Measurements from ENCODE around the gene OR51D1. TPM values are rescaled to one million over a fixed set of nuclear protein-coding genes. Genes with fewer than 3 reads are reported as not detected.

The OR51D1 gene
- total and polyA plus RNA-seq, 9 of the 15 experiments (the other 6 are each of a cell fraction or from before 2014, with no cell fraction given) = not detected

DNA sequence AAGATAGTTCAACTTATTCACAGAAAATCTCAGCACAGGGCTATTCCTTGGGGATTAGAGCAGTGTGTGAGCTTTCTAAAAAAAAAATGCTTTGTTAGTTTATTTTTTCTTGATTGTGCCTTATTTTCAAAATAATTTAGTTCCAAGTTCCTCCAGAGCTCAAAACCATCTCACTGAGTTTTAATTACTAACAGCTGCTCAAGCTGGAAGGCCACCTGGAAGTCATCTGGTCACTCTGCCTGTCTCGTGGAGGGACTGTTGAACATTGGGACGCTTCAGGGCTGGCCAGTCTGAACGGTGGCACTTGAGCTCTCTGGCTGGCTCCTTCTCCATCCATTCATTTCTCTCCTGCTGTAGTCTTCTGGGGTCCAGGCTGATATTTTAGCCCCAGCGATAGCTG is 10.5 kb downstream of the OR51D1 start (continued):
- TF ChIP-seq, protein P1, sequence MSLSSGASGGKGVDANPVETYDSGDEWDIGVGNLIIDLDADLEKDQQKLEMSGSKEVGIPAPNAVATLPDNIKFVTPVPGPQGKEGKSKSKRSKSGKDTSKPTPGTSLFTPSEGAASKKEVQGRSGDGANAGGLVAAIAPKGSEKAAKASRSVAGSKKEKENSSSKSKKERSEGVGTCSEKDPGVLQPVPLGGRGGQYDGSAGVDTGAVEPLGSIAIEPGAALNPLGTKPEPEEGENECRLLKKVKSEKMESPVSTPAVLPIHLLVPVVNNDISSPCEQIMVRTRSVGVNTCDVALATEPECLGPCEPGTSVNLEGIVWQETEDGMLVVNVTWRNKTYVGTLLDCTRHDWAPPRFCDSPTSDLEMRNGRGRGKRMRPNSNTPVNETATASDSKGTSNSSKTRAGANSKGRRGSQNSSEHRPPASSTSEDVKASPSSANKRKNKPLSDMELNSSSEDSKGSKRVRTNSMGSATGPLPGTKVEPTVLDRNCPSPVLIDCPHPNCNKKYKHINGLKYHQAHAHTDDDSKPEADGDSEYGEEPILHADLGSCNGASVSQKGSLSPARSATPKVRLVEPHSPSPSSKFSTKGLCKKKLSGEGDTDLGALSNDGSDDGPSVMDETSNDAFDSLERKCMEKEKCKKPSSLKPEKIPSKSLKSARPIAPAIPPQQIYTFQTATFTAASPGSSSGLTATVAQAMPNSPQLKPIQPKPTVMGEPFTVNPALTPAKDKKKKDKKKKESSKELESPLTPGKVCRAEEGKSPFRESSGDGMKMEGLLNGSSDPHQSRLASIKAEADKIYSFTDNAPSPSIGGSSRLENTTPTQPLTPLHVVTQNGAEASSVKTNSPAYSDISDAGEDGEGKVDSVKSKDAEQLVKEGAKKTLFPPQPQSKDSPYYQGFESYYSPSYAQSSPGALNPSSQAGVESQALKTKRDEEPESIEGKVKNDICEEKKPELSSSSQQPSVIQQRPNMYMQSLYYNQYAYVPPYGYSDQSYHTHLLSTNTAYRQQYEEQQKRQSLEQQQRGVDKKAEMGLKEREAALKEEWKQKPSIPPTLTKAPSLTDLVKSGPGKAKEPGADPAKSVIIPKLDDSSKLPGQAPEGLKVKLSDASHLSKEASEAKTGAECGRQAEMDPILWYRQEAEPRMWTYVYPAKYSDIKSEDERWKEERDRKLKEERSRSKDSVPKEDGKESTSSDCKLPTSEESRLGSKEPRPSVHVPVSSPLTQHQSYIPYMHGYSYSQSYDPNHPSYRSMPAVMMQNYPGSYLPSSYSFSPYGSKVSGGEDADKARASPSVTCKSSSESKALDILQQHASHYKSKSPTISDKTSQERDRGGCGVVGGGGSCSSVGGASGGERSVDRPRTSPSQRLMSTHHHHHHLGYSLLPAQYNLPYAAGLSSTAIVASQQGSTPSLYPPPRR (CRISPR knock-in tag; IDR thresholded peaks at IDR 0.05; ENCODE audit: borderline replicate concordance) = no peak
- no peak for TF ChIP-seq NFE2 (IDR thresholded peaks at IDR 0.05; ENCODE audit: low read depth)
- no peak for TF ChIP-seq CTCFL (IDR thresholded peaks at IDR 0.05; ENCODE audit: borderline replicate concordance, insufficient read depth, low read depth, low read length, poor library complexity, severe bottlenecking)
- no peak for TF ChIP-seq MAX (CRISPR knock-in tag; IDR thresholded peaks at IDR 0.05)
- TF ChIP-seq ZNF184 (CRISPR knock-in tag; IDR thresholded peaks at IDR 0.05) = no peak
- TF ChIP-seq MYNN (IDR thresholded peaks at IDR 0.05) = no peak
- no peak for TF ChIP-seq MYNN (CRISPR knock-in tag; IDR thresholded peaks at IDR 0.05)
- TF ChIP-seq ZNF318 (IDR thresholded peaks at IDR 0.05; ENCODE audit: borderline replicate concordance in 1 of 2, low read depth in 1 of 2) = no peak

Measured in K562 (cell line).